Activated T-helper 1 cell treated with anti-CD3 and anti-CD28 coated beads, Interleukin-2, amount 50 U/mL, for 16 hours (primary cell): ENCODE data around the gene EIF3I.
"Not testable (repeated sequence)": the region's sequence is repeated elsewhere in the genome, so short reads cannot be mapped to it uniquely, and the experiment has no call there.

ENCODE experiments used
- DNase-seq, 2 donors: peaks; one replicate each; pipeline ENCODE4 v3.0.0-alpha.2; 2020; ENCODE audit warnings: low read depth in 1 of 2, low spot score in 1 of 2

Gene EIF3I

GRCh38 chr1:32231843-32232432, 9.7 kb downstream of the EIF3I start:
- no peak for DNase-seq

GRCh38 chr1:32232558-32233304, 10.5 kb downstream of the EIF3I start:
- DNase-seq, result no peak

GRCh38 chr1:32234792-32235191, 12.6 kb downstream of the EIF3I start:
- no peak for DNase-seq

- no peak for DNase-seq
Observed at GRCh38 chr1:32239337-32239736, 17.1 kb downstream of the EIF3I start.

- no peak for DNase-seq
Observed at GRCh38 chr1:32239790-32240139, 17.6 kb downstream of the EIF3I start.

GRCh38 chr1:32240140-32240951, 18.1 kb downstream of the EIF3I start:
- DNase-seq, result peak; percentile 45 to 46

GRCh38 chr1:32241001-32241763, 19.0 kb downstream of the EIF3I start:
- DNase-seq, result no peak

- DNase-seq, result no peak
Observed at GRCh38 chr1:32242341-32242851, 20.2 kb downstream of the EIF3I start.

- no peak for DNase-seq
Observed at GRCh38 chr1:32246888-32247273, 24.7 kb downstream of the EIF3I start, which contains the start of gene FAM167B. Gene FAM167B, plus strand, starts transcription at chr1:32247222. Its CDS starts 200 bp downstream, at chr1:32247422.

- DNase-seq, result no peak
Observed at GRCh38 chr1:32247452-32247851, 25.2 kb downstream of the EIF3I start.

- peak; percentile 57 to 65 for DNase-seq
Observed at GRCh38 chr1:32247983-32248889, 26.0 kb downstream of the EIF3I start.

- peak; percentile 65 to 67 for DNase-seq
Observed at GRCh38 chr1:32249831-32250525, 27.8 kb downstream of the EIF3I start.

- peak; percentile 41 to 43 for DNase-seq
Observed at GRCh38 chr1:32250893-32251716, 28.9 kb downstream of the EIF3I start, which contains the start of gene LCK. Gene LCK, plus strand, starts transcription at chr1:32251265. Its CDS starts 23,065 bp downstream, at chr1:32274330.

GRCh38 chr1:32255072-32256071, 33.2 kb downstream of the EIF3I start:
- DNase-seq, result no peak

GRCh38 chr1:32256473-32257226, 34.4 kb downstream of the EIF3I start:
- DNase-seq, result no peak

GRCh38 chr1:32257227-32257508, 35.0 kb downstream of the EIF3I start:
- DNase-seq, result no peak

GRCh38 chr1:32263236-32263593, 41.0 kb downstream of the EIF3I start:
- not testable (repeated sequence) for DNase-seq
